Stimulated activated CD8-positive, alpha-beta memory T cell treated with anti-CD3 and anti-CD28 coated beads, Interleukin-2, amount 100 ng/mL, for 48 hours (primary cell): Measurements from ENCODE around the gene MCM3.

Source experiments
- DNase-seq, 2 donors: peaks; one replicate each; pipeline ENCODE4 v3.0.0-alpha.2; 2020; ENCODE audit warnings: low read depth in 2 of 2

MCM3 gene

DNA sequence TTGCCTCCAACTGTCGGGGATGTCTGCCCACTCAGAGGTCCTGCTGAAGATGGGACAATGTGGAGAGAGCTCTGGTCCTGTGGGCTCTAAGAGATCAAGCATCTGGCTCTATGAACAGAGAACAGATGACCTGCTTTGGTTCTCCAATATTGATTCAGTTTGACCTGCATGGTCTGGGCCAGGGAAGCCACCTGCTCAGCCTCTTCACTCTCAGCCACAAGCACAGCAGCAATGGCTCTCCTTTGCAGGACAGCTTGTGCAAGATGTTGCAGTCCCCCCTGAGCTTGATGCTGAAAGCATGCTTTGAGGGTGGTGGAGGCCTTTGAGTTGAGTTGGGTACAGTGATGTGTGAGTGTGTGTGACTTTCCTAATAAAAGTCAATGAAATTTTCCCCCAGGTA is 18.6 kb upstream of the MCM3 start:
- DNase-seq, result no peak

GRCh38 chr6:52301326-52301725 is 16.8 kb upstream of the MCM3 start:
- DNase-seq, result no peak

DNA sequence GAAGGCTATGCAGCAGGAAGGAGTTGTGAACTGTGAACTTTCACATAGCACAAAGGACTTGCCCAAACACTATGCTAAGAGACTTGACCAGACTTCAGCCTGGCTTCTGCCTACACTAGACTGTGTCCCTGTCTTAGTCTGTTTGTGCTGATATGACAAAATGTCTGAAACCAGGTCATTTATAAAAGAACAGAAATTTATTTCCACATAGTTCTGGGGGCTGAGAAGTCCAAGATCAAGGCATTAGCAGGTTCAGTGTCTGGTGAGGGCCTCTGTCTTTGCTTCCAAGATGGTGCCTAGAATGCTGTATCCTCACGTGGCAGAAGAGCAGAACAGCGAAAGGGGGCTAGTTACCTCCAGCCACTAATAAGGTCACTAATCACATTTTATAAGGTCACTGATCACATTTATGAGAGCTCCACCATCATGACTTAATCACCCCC is 16.0 kb upstream of the MCM3 start:
- no peak for DNase-seq

DNA sequence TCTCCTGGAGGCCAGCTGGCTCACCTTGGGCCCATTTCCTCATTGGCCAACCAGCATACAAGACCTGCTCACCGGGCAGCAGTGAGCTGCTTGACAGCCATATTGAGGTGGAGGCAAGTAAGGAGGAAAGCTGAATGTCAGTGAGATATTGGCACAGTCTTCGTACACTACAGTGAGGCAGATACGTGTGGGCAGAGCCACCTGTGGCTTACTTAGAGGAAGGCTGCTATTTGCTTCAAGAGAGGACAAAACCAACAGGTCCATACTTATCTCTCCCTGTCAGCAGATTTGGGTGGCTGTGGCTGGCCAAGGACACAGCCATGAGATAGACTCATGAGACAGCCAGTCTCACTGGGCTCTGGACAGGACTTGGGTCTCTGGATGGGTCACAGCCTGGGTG is 15.1 kb upstream of the MCM3 start:
- DNase-seq, result no peak

GRCh38 chr6:52297433-52297832 is 12.9 kb upstream of the MCM3 start:
- no peak for DNase-seq

GRCh38 chr6:52293067-52293466 is 8.5 kb upstream of the MCM3 start:
- DNase-seq, result no peak

DNA sequence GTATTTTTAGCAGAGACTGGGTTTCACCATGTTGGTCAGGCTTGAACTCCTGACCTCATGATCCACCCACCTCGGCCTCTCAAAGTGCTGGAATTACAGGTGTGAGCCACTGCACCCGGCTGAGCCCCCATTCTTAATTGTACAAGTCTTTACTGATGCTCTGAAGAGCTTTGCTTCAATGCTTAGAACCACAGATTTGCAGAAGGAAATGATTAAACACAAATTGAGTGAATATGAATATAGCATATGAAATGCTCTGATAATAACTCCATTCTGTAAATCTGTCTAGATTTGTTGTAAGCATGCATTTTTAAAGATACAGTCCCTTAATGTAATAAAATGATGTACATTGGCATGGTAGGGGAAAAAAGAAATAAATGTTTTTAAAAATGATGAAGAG is 4.3 kb upstream of the MCM3 start:
- no peak for DNase-seq

DNA sequence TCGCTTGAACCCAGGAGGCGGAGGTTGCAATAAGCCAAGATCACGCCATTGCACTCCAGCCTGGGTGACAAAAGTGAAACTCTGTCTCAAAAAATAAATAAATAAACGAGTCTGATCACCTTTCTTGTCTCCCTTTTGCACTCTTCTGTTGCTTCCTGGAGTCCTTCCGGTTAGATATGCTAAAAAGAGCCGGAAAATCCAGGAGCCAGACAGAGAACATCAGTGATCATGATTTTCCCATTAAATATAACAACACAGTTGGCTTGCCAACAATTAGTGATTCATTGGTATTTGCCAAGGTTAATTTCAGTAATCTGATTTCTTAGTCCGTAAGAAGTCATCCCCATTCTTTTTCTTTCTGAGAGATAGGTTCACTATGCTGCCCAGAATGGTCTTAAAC is 3.7 kb upstream of the MCM3 start:
- no peak for DNase-seq

DNA sequence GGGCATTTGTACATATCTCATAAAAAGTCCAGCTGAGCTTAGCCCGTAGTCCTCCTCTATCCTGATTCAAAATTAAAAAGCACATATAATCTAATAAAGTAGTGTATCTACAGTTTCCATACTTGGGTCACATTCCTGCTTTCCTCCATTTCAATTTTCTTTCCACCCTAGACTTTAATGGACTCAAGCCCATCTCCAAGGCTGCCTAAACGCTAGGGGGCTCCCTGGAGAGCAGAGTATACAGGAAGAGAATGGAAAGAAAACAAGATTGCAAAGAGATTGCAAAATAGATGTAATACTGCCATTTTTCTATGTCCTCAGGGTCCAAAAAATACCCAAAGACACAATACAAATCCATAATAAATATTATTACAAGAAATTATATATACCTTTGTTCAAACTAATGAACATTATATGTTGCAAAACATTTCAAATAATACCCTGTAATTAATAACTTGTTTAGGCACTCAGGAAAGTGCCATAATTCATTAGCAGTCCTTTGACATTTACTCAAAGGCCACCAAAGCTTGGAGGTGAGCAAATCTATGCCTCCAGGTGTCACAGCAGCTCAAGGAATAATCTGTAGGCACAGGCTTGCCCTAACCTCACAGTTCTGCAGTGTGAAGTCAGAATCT is 2.4 kb upstream of the MCM3 start:
- DNase-seq, result peak; percentile 35 to 51

DNA sequence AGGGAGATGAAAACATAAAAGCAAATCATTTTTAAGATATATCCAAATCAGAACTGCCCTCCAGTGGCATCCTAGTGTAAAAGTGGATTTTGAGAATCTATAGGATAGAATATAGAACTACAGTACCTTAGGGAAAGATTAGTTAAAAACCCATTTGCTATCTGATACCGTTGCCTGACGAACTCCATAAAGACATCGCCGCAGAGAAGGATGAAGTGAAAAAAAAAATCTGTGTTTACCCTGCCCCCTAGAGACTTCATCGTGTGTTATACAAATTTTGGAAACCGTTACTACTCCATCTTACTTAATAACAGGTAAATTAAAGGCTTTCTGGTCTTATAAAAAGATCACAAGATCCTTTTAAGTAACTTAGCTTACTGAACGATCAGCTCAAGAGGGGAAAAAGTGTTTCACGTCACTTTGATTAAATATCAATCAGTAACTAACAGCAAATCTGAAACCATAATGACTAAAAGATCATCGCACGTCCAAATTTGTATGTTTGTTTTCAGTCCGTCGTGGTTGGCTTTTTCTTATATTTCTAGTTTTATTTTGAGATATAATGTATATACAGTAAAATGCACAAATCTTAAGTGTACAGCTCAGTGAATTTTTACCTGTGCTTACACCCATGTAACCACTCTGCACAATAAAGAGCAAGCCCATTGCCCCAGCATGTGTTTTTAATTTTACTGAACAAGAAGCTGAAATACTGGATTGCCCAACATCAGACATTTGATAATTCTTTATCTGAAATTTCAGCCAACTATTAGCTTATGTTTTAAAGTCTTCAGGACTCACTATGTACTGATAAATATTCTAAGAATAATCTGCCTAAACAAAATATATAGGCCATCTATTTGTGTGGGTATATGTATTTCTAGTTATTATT is 881 bp upstream of the MCM3 start:
- DNase-seq, result no peak

GRCh38 chr6:52284131-52284459 is 447 bp downstream of the MCM3 start:
- DNase-seq, result peak; percentile 45 to 50

GRCh38 chr6:52283111-52283510 is 1.4 kb downstream of the MCM3 start:
- no peak for DNase-seq

- DNase-seq, result no peak
Observed at GRCh38 chr6:52276130-52276529, 8.4 kb downstream of the MCM3 start.

GRCh38 chr6:52271852-52272460 is 12.6 kb downstream of the MCM3 start:
- no peak for DNase-seq

DNA sequence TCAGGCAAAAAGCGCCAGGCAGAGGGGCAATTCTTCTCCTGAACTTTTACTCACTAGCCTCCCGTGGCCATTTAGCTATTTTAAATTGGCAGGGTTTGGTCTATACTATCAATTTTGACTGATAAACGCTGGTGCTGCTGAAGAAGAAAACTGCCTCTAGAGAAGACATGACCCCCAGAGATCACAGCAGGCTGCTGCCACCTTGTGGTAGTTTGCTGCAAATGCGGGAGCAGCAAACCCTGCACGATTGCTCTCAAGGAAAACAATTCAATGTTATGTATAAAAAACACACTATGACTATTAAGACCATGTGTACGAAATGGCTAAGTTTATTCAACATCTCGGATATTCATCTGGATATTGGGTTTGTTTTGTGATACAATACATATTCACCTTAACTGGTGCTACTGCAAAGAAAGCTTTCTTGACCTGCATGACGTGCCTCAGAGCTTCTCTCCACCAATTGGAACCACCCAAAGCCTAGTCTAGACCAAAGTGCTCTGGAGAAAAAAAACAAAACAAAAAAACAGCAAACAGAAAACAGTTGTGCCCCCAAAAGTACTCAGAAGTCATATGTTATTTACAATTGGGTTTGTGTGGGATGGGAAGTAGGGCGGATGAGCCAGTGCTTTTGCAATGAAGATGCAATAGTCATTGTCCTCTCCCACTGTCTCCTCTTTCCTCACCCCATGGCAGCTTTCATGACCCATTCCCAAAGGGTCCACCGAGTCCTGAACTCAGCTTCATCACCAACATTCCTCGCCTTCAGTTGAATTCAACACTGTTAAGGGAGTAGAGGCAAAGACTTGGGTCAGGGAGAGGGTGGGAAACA is 20.6 kb downstream of the MCM3 start:
- DNase-seq, result peak; percentile 12 to 56

- no peak for DNase-seq
Observed at GRCh38 chr6:52262620-52263344, 21.8 kb downstream of the MCM3 start.

DNA sequence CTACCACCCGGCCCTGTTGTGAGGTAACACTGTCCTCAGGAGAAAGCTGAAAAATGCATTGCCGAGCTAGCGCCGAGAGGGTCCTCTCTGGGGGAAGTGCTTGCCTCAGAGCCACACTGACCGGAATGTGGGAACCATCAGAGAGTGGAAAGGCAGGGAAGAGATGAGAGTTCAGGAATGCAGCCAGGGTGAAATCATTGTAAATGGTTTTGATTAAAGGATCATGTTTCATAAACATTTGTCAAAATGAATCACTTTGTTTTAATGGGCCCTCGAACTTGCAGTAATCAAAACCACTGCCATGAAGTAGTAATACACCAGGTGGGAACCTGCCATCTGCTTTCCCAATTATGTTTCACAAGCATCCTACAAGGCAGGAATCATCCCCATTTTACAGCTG is 23.3 kb downstream of the MCM3 start:
- DNase-seq, result no peak

DNA sequence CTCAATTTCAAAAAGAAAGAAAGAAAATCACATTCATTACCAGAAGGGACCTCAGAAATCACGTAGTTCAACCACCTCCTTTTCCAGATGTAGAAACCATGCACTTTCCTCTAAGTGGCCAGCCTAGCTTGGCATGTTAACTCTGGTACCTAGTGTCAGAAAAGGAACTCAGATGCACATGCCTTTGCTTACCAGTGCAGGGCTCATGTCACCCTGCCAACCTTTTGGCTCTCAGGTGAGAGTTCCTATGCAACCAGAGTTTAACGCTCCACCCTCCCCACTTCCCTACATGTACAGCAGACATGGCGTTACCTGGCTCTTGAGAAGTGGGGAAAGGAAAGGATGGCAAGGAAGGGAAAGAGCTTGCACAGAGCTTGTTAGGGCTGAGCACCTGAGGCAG is 23.9 kb downstream of the MCM3 start:
- no peak for DNase-seq

DNA sequence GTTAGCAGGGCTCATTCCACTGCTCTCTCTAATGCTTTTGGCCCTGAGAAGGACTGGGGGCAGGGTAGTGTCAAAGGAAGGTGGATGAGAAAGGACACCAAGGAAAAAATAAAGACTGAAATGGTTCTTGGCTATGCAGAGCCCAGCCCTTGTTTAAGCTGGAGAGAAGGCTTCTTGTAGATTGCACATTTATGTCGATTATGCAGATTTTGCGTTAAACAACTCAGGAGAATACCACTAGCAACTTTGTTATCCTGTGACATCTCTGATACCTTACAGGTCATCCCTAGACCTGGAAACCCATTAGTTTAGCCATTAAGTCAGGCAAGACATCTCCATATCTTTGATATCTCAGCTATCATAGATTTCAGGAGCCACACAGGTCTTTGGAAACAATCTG is 29.1 kb downstream of the MCM3 start:
- no peak for DNase-seq

- DNase-seq, result no peak
Observed at GRCh38 chr6:52254731-52255378, 29.7 kb downstream of the MCM3 start.

DNA sequence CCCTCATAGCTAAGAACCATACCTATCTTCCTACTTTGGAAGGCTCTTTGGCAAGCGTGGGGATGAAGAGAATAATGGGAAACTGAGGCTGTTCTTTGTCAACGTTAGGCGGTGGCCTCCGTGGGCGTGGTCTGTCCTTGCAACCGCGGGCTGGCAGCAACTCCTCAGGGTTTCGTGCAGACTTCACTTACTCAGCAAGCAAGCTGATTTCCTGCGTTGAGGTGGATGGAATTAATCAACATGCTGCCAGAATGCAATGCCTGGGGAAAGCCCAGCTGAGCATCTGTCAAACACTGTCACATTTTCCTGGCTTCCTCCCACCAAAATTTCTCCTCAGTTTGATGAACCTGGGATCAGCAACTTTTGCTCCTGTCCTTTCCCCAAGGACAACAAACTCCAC is 31.0 kb downstream of the MCM3 start:
- DNase-seq, result peak; percentile 23 to 25
